Uterus (tissue), 4 donors: ENCODE data around the gene CYGB. TPM values are rescaled to one million over a fixed set of nuclear protein-coding genes. Genes with fewer than 3 reads are reported as not detected.
"Not testable (repeated sequence)": the region's sequence is repeated elsewhere in the genome, so short reads cannot be mapped to it uniquely, and the experiment has no call there.

ENCODE experiments used
- DNase-seq, 2 donors: peaks; one replicate each; pipeline ENCODE4 v3.0.0-alpha.2; 2019 to 2020
- H3K27ac ChIP-seq, 2 donors: fragments of 200-600 bp; sonication (generic); 1 replicate in 1 of 2; 2 replicates in 1 of 2; pipeline ENCODE4 v1.5.1; 2016 to 2018
- H3K27me3 ChIP-seq, 2 donors: fragments of 200-600 bp; sonication (generic); one replicate each; pipeline ENCODE4 v1.5.1; 2018 to 2019; ENCODE audit warnings: control low read depth in 1 of 2
- H3K36me3 ChIP-seq, 2 donors: fragments of 200-600 bp; sonication (generic); one replicate each; pipeline ENCODE4 v1.5.1; 2019; ENCODE audit warnings: control low read depth in 1 of 2
- H3K4me1 ChIP-seq, 2 donors: fragments of 200-600 bp; sonication (generic); one replicate each; pipeline ENCODE4 v1.5.1; 2018 to 2019; ENCODE audit warnings: control low read depth in 1 of 2
- H3K4me3 ChIP-seq, 2 donors: fragments of 200-600 bp; sonication (generic); 1 replicate in 1 of 2; 2 replicates in 1 of 2; pipeline ENCODE4 v1.5.1; 2018 to 2019; ENCODE audit warnings: mild to moderate bottlenecking in 1 of 2
- H3K9me3 ChIP-seq, 2 donors: fragments of 200-600 bp; sonication (generic); one replicate each; pipeline ENCODE4 v1.5.1; 2019; ENCODE audit warnings: control low read depth in 1 of 2
- CTCF ChIP-seq, 4 experiments: fragments of 200-600 bp in 2 of 4; fragments of 450-650 bp in 2 of 4; sonication (generic) in 2 of 4; IDR thresholded peaks; one replicate each; pipeline ENCODE4 v1.5.1; 2016 to 2019; ENCODE audit warnings: antibody characterized with exemption in 4 of 4, mild to moderate bottlenecking in 2 of 4, moderate library complexity in 1 of 4
- POLR2A ChIP-seq, 2 donors: fragments of 450-650 bp; IDR thresholded peaks; one replicate each; pipeline ENCODE4 v1.6.1; 2016; ENCODE audit warnings: antibody characterized with exemption in 2 of 2, mild to moderate bottlenecking in 1 of 2, moderate library complexity in 1 of 2
- intact Hi-C: fragments of 100-400 bp; cut with DNase I; formaldehyde crosslinking; loops from one replicate; pipeline ENCODE4 v1.15.1; 2023; ENCODE audit warnings: low total_unique reads
- total RNA-seq, 4 donors: library from RNA; depleted of rRNA in 3 of 4; stranded (reverse); fragments of >200 nt in 3 of 4; gene quantifications; one replicate each; pipeline versions ENCODE4 v1.1.0 to v1.2.4, GENCODE V29; 2014 to 2023
- donor health status: DM: yes; HTN: yes; CAD: no.

Gene CYGB
- total RNA-seq, 4 donors from 2014 or later = 7.8 to 33.2 (median 19.8) TPM

DNA sequence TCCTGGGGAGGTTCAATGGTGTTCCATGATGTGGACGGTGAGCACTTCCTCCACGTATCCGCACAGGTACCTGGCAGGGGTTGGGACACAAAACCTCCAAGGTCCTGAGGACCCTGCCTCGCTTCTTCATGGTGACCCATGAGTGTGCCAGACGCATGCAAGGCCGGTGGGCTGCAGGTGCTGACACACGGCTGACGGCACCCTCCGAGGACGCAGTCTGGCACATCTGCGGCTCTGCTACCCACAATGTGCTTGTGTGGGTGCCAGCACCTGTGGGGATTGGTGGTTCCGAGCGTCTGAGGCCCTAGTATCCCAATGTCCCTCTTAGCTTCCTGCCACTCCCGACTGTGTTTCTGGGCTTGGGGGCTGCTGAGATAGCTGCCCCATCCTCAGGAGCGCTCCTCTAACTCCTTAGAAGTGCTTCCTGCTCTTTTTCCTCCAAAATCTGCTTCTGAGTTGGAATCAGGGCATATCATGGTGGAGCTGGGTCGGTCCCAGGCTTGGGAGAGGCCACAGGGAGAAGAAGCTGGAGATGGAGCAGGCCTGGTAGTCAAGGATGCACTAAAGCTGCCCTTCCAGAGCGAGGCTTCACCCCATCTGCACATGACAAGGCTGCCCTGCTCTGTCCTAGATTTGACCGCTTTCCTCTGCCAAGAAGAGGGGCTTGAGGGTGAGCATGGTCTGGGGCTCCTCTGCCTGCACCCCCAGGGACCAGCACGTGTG is 1.6 kb downstream of the CYGB start:
- DNase-seq = no peak
- intact Hi-C loops = no loop called here
- Histone ChIP-seq H3K9me3 (no peaks in the 10 kb centered on the region), H3K27ac (peak overlapping the region; percentile 74 to 83), H3K36me3 (no peaks in the 10 kb centered on the region), H3K27me3 (peaks cover 0 to 8% of the 10 kb centered on the region in 2 donors), H3K4me1 (peaks cover 0 to 9% of the 10 kb centered on the region in 2 donors), H3K4me3 (no peak overlapping the region)
- TF ChIP-seq CTCF (IDR thresholded peaks at IDR 0.05) (no peak), POLR2A (IDR thresholded peaks at IDR 0.05) (no peak)

DNA sequence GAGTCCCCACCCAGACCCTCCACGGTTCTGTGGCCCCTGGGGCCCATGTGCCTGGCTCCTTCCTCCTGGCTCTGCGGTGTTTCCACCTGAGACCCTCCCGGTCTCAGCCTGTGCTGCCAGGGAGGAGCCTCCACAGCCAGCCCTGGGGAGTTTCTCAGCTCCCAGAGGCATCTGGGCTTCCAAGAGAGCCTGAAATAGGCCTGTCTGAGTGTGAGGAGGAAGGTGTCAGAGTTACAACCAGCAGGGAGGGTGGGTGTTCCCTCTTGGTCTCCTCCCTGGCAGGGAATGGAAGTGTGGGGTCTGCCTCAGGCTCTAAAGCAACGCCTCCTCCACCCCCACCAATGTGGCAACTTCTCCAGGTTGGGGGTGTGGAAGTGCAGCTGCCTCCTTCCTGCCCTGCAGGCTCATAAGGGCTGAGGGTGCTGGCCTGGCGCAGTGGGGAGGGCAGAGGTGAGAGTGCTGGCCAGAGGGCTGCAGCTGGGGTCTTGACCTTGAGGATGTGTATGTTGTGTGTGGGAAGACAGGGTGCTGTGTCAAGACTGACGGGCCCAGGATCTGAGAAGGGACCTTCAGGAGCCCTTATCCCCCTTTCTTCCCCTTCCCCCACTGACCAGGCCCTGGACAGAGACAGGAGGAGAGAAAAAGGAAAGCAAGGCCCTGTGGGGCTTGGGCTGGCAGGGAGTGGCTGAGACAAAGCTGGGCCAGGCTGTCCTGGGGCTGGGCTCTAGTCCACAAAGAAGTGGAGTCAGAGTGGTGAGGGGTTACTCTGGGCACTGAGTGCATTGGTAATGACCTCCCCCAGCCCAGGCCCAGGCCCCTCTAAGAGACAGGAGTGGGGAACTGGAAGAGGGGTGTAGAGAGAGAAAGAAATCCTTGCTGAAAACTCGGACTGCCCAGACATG is 2.4 kb downstream of the CYGB start:
- Histone ChIP-seq H3K27me3 (peaks cover 0 to 8% of the 10 kb centered on the region in 2 donors), H3K9me3 (no peaks in the 10 kb centered on the region), H3K4me3 (no peak overlapping the region), H3K27ac (peak overlapping the region; percentile 74 to 83), H3K4me1 (peaks cover 0 to 15% of the 10 kb centered on the region in 2 donors), H3K36me3 (no peaks in the 10 kb centered on the region)
- TF ChIP-seq POLR2A (IDR thresholded peaks at IDR 0.05) (no peak), CTCF (IDR thresholded peaks at IDR 0.05) (no peak)
- no peak for DNase-seq
- intact Hi-C loops = no loop called here

GRCh38 chr17:76533640-76534359 is 3.7 kb downstream of the CYGB start:
- H3K36me3 ChIP-seq, intact Hi-C loops, H3K4me3 ChIP-seq, H3K27ac ChIP-seq, H3K27me3 ChIP-seq, H3K9me3 ChIP-seq, DNase-seq: not testable (repeated sequence)
- H3K4me1 ChIP-seq = peaks cover 0 to 22% of the 10 kb centered on the region in 2 donors

GRCh38 chr17:76532072-76532651 is 5.3 kb downstream of the CYGB start:
- Histone ChIP-seq H3K4me1 (peaks cover 0 to 16% of the 10 kb centered on the region in 2 donors), H3K27ac (peak overlapping the region; percentile 94 to 95), H3K9me3 (no peaks in the 10 kb centered on the region), H3K4me3 (no peak overlapping the region), H3K27me3 (peaks cover 0 to 2% of the 10 kb centered on the region in 2 donors), H3K36me3 (no peaks in the 10 kb centered on the region)
- intact Hi-C loops = no loop called here
- no peak for DNase-seq
- TF ChIP-seq POLR2A (IDR thresholded peaks at IDR 0.05) = no peak
- no peak for TF ChIP-seq CTCF (IDR thresholded peaks at IDR 0.05)

- H3K9me3 ChIP-seq = no peaks in the 10 kb centered on the region
- H3K27ac ChIP-seq = peak overlapping the region; percentile 94 to 95
- intact Hi-C loops = no loop called here
- H3K36me3 ChIP-seq = no peaks in the 10 kb centered on the region
- no peak for DNase-seq
- H3K4me1 ChIP-seq = peaks cover 0 to 16% of the 10 kb centered on the region in 2 donors
- TF ChIP-seq POLR2A (IDR thresholded peaks at IDR 0.05) = no peak
- no peak for TF ChIP-seq CTCF (IDR thresholded peaks at IDR 0.05)
- H3K4me3 ChIP-seq = no peak overlapping the region
- H3K27me3 ChIP-seq = no peaks in the 10 kb centered on the region
Observed at GRCh38 chr17:76531486-76532038, 5.9 kb downstream of the CYGB start.
